GM12865 (cell line): ENCODE data around the gene ARHGEF18.
"Not testable (repeated sequence)": the region's sequence is repeated elsewhere in the genome, so short reads cannot be mapped to it uniquely, and the experiment has no call there.

Source experiments
- DNase-seq: peaks from one replicate; pipeline ENCODE4 v3.0.0; 2010; ENCODE audit warnings: low read depth
- H3K4me3 ChIP-seq: 2 replicates; pipeline ENCODE4 v1.5.1; 2011; ENCODE audit warnings: mild to moderate bottlenecking, low read depth, low read length, control low read depth
- TF ChIP-seq, protein P1 (sequence below): IDR thresholded peaks from 2 replicates; pipeline ENCODE4 v1.5.1; 2011; ENCODE audit warnings: low read length, control low read depth, low read depth, inconsistent platforms; ENCODE audit not compliant: insufficient read depth; ENCODE audit errors: missing control alignments

Gene ARHGEF18

DNA sequence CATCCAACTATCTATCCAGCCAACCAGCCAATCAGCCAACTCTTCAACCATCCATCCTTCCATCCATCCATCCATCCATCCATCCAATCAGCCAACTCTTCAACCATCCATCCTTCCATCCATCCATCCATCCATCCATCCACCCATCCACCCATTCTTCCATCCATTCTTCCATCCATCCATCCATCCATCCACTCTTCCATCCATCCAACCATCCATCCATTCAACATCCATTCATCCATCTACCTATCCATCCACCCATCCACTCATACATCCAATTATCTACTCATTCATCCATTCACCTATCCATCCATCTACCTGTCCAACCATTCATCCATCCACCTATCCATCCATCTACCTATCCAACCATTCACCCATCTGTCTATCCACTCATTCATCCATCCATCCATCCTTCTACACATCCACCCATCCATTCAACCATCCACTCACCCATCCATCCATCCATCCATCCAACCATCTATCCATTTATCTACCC, 9.4 kb downstream of the ARHGEF18 start:
- DNase-seq, result no peak
- TF ChIP-seq, protein P1, sequence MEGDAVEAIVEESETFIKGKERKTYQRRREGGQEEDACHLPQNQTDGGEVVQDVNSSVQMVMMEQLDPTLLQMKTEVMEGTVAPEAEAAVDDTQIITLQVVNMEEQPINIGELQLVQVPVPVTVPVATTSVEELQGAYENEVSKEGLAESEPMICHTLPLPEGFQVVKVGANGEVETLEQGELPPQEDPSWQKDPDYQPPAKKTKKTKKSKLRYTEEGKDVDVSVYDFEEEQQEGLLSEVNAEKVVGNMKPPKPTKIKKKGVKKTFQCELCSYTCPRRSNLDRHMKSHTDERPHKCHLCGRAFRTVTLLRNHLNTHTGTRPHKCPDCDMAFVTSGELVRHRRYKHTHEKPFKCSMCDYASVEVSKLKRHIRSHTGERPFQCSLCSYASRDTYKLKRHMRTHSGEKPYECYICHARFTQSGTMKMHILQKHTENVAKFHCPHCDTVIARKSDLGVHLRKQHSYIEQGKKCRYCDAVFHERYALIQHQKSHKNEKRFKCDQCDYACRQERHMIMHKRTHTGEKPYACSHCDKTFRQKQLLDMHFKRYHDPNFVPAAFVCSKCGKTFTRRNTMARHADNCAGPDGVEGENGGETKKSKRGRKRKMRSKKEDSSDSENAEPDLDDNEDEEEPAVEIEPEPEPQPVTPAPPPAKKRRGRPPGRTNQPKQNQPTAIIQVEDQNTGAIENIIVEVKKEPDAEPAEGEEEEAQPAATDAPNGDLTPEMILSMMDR, result no peak
- H3K4me3 ChIP-seq, result no peak overlapping the region

DNA sequence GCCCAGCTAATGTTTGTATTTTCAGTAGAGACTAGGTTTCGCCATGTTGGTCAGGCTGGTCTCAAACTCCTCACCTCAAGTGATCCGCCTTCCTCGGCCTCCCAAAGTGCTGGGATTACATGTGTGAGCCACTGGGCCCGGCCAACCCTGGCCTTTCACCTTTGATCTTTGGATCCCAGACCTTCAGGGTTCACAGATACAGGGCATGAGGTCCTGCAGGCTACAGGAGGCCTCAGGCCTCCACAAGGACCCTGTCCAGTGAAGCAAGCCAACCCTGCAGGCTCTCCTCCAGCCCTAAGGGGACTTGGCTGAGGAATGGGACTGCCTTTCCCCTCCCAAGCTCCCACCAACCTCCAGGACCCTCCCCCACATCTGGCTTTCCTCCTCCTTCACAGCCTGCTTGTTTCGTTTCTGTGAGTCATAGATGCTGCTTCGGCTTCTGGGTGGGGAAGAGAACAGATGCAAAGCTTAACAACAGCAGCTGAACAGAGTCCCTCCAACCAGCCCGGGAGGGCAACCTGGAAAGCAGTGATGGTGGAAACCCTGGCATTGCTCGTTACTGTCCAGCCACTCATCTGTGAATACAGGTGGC, 11.8 kb downstream of the ARHGEF18 start:
- no peak for DNase-seq
- TF ChIP-seq, protein P1, result no peak
- H3K4me3 ChIP-seq, result no peak overlapping the region

DNA sequence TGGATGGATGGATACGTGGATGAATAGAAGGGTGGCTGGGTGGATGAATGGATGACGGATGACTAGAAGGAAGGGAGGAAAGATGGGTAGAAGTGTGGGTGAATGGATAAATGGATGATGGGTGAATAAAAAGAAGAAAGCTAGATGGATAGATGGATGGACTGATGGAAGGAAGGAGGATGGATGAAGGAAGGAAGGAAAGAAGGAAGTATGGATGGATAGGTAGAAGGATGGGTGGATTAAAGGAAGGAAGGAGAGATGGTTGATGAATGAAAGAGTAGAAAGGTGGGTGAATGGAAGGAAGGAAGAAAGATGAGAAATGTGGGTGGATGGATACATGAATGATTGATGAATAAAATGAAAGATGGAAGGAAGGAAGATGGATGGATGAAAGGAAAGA, 14.5 kb downstream of the ARHGEF18 start:
- DNase-seq, result no peak
- TF ChIP-seq, protein P1, result no peak
- H3K4me3 ChIP-seq, result no peak overlapping the region

DNA sequence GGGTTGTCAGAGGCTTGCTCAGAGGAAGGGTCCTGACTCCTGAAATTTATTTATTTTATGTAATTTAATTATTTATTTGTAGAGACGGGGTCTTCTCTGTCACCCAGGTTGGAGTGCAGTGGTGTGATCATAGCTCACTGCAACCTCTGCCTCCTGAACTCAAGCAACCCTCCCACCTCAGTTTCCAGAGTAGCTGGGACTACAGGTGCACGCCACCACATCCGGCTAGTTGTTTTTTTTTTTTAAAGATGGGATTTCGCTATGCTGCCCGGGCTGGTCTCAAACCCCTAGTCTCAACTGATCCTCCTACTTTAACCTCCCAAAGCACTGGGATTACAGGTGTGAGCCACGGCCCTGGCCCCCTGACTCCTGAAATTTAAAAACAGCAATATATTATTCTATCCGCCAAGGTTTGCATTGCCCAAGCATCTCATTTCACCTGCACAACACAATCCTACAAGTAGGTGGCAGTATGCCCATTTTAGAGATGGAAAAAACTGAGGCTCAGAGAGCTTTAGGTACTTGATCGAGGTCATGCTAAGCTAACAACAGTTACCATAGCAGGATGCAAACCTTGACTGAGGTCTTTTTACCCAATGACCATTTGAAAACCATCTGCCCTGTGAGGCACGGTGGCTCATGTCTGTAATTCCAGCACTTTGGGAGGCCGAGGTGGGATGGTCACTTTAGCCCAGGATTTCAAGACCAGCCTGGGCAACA, 18.1 kb downstream of the ARHGEF18 start:
- H3K4me3 ChIP-seq, result no peak overlapping the region
- TF ChIP-seq, protein P1, result peak; percentile 73
- peak; percentile 79 for DNase-seq

DNA sequence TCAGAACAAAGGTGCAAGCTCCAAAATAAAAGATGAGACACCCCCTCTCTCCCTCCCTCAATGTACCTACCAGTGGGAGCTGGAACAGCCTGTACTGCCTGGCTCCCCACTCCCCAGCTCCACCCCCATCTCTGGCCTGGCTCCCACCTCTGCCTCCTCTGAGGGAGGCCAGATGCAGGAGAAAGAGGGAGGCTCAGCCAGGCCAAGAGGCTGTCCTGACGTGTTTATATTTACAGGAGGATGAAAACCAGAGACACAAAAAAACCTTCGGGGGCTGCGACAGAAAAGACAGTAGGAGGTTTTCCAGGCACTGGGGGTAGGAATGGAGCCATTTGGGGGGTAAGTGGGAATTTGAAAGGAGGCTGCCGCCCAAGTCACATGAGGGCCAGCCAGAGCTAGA, 19.7 kb downstream of the ARHGEF18 start:
- no peak overlapping the region for H3K4me3 ChIP-seq
- TF ChIP-seq, protein P1, result no peak
- DNase-seq, result no peak

DNA sequence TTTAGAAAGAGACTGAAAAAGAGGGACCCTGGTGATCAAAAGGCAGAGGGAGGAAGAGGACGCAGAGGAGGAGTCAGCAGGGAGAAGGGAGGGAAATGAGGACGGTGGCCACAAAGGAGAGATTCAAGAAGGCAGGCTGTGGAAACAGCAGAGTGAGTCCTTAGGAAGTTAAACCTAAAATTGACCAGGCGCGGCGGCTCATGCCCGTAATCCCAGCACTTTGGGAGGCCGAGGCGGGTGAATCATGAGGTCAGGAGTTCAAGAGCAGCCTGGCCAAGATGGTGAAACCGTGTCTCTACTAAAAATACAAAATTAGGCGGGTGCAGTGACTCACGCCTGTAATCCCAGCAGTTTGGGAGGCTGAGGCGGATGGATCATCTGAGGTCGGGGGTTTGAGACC, 20.1 kb downstream of the ARHGEF18 start:
- not testable (repeated sequence) for H3K4me3 ChIP-seq, DNase-seq

DNA sequence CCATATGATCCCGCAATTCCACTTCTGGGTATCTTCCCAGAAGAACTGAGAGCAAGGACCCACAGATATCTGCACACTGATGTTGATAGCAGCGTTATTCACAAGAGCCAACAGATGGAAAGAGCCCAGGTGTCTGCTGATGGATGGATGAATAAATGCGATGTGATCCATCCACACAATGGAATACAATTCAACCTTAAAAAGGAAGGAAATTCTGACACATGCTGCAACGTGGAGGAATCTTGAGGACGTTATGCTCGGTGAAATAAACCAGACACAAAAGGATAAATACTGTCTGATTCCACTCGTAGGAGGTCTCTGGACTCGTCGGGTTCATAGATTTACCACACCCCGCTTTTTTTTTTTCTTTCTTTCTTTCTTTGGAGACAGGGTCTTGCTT, 21.8 kb downstream of the ARHGEF18 start:
- no peak overlapping the region for H3K4me3 ChIP-seq
- TF ChIP-seq, protein P1, result no peak
- no peak for DNase-seq
